ENCODE measurements around the gene KCNQ1. TPM values are rescaled to one million over a fixed set of nuclear protein-coding genes. Genes with fewer than 3 reads are reported as not detected.
A peak's percentile ranks its signal among the peaks of the same experiment; 100 is the strongest.

Gene KCNQ1
- total RNA-seq, 2 experiments from 2014 or later = 9.1 to 10.9 TPM

- intact Hi-C loops (cut with DNase I, micrococcal nuclease) = no loop called here
- Mint-ChIP-seq H3K9me3 (ENCODE audit: low read depth) (peaks cover 11% of the 10 kb centered on the region), H3K4me1 (peaks cover 39% of the 10 kb centered on the region), H3K27me3 (no peaks in the 10 kb centered on the region), H3K4me3 (no peak overlapping the region), H3K27ac (peak overlapping the region; percentile 19), H3K36me3 (ENCODE audit: low read depth) (peaks cover 15% of the 10 kb centered on the region)
- CTCF ChIA-PET = no interaction called here
- DNase-seq = no peak
- POLR2A ChIA-PET = no interaction called here
- no peak for ATAC-seq
Observed at GRCh38 chr11:2812371-2812991, 367.7 kb downstream of the KCNQ1 start.

DNA sequence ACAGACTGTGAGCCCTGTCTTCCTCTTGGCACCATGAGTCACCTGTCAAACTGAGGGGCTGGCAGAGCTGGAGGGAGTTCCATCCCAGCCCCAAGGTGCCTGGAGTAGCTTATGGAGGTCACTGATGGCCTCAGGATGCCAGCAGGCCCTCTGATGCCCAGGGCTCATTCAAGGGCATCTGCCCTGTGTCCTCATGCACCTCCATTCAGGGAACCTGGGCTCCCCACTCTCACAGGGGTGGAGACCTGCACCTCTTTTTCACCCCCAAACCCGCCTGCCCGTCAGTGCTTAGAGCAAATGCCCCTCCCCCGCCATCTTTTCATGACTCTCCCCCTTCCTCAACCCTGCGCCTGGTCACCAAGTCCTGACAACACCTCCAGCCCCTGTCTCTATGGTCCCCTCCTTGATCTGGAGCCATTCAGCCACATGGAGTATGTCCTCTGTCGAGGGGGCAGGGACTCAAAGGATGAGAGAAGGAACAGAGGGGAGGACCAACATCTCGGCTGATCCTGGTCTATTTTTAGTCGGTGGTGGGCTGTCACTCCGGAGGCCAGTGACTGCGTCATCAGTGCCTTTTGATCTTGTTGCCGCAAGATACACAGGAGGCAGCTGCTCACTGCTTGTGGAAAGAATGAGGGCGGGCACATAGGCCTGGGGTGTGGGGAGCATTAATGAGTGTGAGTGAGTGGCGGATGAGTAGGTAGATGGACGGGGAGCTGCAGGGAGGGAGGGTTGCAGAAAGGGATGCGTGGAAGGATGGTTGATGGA lies 368.5 kb downstream of the KCNQ1 start:
- Mint-ChIP-seq H3K4me3 (no peak overlapping the region), H3K27ac (peak overlapping the region; percentile 34), H3K9me3 (ENCODE audit: low read depth) (peaks cover 11% of the 10 kb centered on the region), H3K4me1 (peaks cover 36% of the 10 kb centered on the region), H3K36me3 (ENCODE audit: low read depth) (peaks cover 23% of the 10 kb centered on the region), H3K27me3 (no peaks in the 10 kb centered on the region)
- CTCF ChIA-PET = no interaction called here
- DNase-seq (peak; percentile 46), ATAC-seq (peak; percentile 75)
- intact Hi-C loops (cut with DNase I, micrococcal nuclease) = no loop called here
- POLR2A ChIA-PET = no interaction called here

DNA sequence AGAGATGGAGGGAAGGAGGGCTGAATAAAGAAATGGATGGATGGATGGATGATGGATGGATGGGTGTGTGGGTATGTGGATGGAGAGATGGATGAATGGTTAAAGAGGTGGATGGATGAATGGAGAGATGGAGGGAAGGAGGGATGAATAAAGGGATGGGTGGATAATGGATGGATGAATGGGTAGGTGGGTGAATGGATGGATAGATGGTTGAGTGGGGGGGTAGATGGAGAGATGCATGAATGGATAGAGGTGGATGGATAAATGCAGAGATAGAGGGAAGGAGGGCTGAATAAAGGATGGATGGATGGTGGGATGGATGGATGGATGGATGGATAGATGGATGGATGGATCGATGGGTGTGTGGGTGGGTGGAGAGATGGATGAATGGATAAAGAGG lies 369.2 kb downstream of the KCNQ1 start:
- ChIA-PET POLR2A (no interaction called here), CTCF (no interaction called here)
- H3K9me3 Mint-ChIP-seq (ENCODE audit: low read depth) = peaks cover 14% of the 10 kb centered on the region
- DNase-seq = no peak
- intact Hi-C loops (cut with DNase I, micrococcal nuclease) = no loop called here
- H3K36me3 Mint-ChIP-seq (ENCODE audit: low read depth) = peaks cover 24% of the 10 kb centered on the region
- H3K4me3 Mint-ChIP-seq = no peak overlapping the region
- H3K27me3 Mint-ChIP-seq = no peaks in the 10 kb centered on the region
- H3K4me1 Mint-ChIP-seq = peaks cover 30% of the 10 kb centered on the region
- no peak for ATAC-seq
- H3K27ac Mint-ChIP-seq = no peak overlapping the region

DNA sequence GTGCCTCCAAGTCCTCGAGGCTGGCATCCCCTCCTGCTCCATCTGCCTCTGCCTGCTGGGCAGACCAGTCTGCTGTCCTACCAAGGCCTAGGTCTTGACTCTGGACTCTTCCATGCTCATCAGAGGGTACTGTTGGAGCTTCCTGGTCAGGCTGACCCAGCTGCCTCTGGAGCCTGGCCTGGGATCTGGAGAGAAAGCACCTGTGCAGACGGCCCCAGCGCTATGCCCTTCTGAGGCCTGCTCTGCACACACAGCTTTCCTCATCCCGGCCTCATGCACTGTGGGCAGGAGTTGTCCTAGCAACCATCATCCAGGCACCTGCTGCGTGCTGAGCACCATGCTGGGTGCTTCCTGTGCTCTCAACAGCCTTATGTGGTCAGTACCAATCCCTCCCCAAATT lies 369.9 kb downstream of the KCNQ1 start:
- CTCF ChIA-PET = no interaction called here
- Mint-ChIP-seq H3K9me3 (ENCODE audit: low read depth) (peaks cover 20% of the 10 kb centered on the region), H3K27ac (no peak overlapping the region), H3K27me3 (no peaks in the 10 kb centered on the region), H3K4me3 (no peak overlapping the region), H3K4me1 (peaks cover 23% of the 10 kb centered on the region), H3K36me3 (ENCODE audit: low read depth) (peaks cover 25% of the 10 kb centered on the region)
- intact Hi-C loops (cut with DNase I, micrococcal nuclease) = no loop called here
- ATAC-seq = no peak
- DNase-seq = no peak
- POLR2A ChIA-PET = no interaction called here

DNA sequence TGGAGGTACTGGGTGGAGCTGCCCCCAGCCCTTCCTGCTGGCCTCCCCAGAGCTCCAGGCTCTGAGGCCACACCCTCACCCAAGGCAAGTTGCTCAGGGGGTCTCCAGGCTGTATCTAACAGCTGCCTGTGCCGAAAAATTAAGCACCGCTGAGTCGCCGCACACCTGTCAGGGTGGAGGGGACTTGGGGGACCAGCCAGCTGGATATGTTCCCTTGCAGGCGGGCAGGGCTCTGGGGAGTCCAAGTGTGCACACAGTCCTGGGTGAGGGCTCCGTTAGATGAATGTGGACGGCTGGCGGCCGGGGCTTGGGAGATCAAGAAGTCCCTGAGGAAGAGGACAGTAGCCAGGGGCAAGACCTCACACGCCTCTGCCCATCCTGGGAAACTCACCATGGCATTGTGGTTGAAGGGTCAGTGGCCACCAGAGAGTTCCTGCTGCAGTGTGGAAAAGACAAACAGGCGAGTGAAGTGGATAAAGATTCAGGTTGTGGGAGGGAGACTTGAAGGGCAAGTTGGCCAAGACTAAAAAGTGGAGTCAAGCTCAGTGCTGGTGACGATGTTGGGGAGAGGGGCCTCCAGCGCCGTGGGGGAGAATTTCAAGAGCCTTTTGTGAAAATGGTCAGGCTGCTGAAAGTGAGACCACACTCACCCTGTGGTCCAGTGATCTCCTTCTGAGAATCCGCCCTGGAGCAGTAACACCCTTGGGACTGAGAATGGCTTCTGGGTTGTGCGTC lies 371.1 kb downstream of the KCNQ1 start:
- DNase-seq (no peak), ATAC-seq (no peak)
- peaks cover 25% of the 10 kb centered on the region for H3K36me3 Mint-ChIP-seq (ENCODE audit: low read depth)
- intact Hi-C loops (cut with DNase I, micrococcal nuclease) = no loop called here
- H3K4me3 Mint-ChIP-seq = no peak overlapping the region
- peaks cover 22% of the 10 kb centered on the region for H3K9me3 Mint-ChIP-seq (ENCODE audit: low read depth)
- CTCF ChIA-PET = no interaction called here
- POLR2A ChIA-PET = no interaction called here
- H3K4me1 Mint-ChIP-seq = peaks cover 23% of the 10 kb centered on the region
- no peak overlapping the region for H3K27ac Mint-ChIP-seq
- no peaks in the 10 kb centered on the region for H3K27me3 Mint-ChIP-seq

DNA sequence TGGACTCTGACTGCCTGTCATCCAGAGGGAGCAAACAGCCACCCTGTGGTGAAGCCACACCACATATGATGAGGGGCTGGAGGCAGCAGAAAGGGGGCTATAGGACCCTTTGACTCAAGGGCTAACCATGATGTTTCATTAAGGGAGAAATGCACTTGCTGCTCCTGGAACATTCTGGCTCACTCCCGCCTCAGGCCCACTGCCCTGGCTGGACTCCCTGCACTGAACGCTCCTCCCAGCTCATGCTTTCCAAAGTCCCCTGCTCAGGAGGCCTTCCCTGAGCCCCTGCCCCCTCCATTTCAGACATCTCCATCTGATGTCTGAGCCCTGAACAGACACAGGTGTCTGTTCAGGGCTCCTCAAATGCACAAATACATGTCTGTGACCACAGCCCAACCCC lies 371.7 kb downstream of the KCNQ1 start:
- DNase-seq = no peak

GRCh38 chr11:2816941-2817421 lies 372.2 kb downstream of the KCNQ1 start:
- ChIA-PET POLR2A (no interaction called here), CTCF (interaction anchor here (0.9 kb wide), 1 partner anchor 18 kb away, joined by 4 read pairs; no protein-coding TSS in a partner anchor)
- Mint-ChIP-seq H3K4me1 (peaks cover 17% of the 10 kb centered on the region), H3K9me3 (ENCODE audit: low read depth) (peaks cover 26% of the 10 kb centered on the region), H3K27ac (no peak overlapping the region), H3K36me3 (ENCODE audit: low read depth) (peaks cover 25% of the 10 kb centered on the region), H3K4me3 (no peak overlapping the region), H3K27me3 (no peaks in the 10 kb centered on the region)
- intact Hi-C loops (cut with DNase I, micrococcal nuclease) = no loop called here
- ATAC-seq (no peak), DNase-seq (no peak)

More for the DNA sequence above, 371.7 kb downstream of the KCNQ1 start:
- H3K27ac Mint-ChIP-seq = no peak overlapping the region
- no peak overlapping the region for H3K4me3 Mint-ChIP-seq
- H3K36me3 Mint-ChIP-seq (ENCODE audit: low read depth) = peaks cover 25% of the 10 kb centered on the region
- ChIA-PET POLR2A (no interaction called here), CTCF (no interaction called here)
- intact Hi-C loops (cut with DNase I, micrococcal nuclease) = no loop called here
- H3K27me3 Mint-ChIP-seq = no peaks in the 10 kb centered on the region
- peaks cover 19% of the 10 kb centered on the region for H3K4me1 Mint-ChIP-seq
- no peak for ATAC-seq
- H3K9me3 Mint-ChIP-seq (ENCODE audit: low read depth) = peaks cover 22% of the 10 kb centered on the region

GRCh38 chr11:2817431-2817830 lies 372.6 kb downstream of the KCNQ1 start:
- peaks cover 28% of the 10 kb centered on the region for H3K36me3 Mint-ChIP-seq (ENCODE audit: low read depth)
- H3K27ac Mint-ChIP-seq = no peak overlapping the region
- ChIA-PET CTCF (interaction anchor here (0.9 kb wide), 1 partner anchor 19 kb away, joined by 4 read pairs; no protein-coding TSS in a partner anchor), POLR2A (interaction anchor here (0.6 kb wide), 1 partner anchor 55 kb away, joined by 4 read pairs; no protein-coding TSS in a partner anchor)
- no peak for ATAC-seq
- H3K27me3 Mint-ChIP-seq = no peaks in the 10 kb centered on the region
- H3K4me1 Mint-ChIP-seq = peaks cover 12% of the 10 kb centered on the region
- H3K4me3 Mint-ChIP-seq = no peak overlapping the region
- intact Hi-C loops (cut with DNase I, micrococcal nuclease) = no loop called here
- peaks cover 30% of the 10 kb centered on the region for H3K9me3 Mint-ChIP-seq (ENCODE audit: low read depth)
- no peak for DNase-seq

DNA sequence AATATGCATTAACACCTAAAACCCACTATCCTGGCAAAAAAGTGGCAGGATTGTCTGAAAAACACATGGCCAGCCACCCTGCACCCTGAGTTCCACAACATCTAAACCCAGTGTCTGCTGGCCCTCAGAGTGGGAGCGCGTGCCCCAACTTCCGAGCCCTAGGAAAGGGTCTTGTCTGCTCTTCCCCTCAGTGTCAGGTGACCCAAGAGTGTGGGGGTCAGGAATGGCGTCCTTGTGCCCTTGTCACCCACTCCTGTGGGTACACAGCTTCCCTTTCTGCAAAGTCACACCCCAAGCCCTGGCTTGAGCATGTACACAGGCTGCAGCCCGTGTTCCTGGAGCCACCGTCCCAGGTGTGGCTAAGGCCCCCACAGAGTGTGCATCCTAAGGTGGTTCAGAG lies 373.2 kb downstream of the KCNQ1 start:
- no peaks in the 10 kb centered on the region for H3K27me3 Mint-ChIP-seq
- DNase-seq (no peak), ATAC-seq (no peak)
- H3K9me3 Mint-ChIP-seq (ENCODE audit: low read depth) = peaks cover 36% of the 10 kb centered on the region
- H3K36me3 Mint-ChIP-seq (ENCODE audit: low read depth) = peaks cover 34% of the 10 kb centered on the region
- intact Hi-C loops (cut with DNase I, micrococcal nuclease) = no loop called here
- ChIA-PET CTCF (interaction anchor here (0.9 kb wide), 1 partner anchor 19 kb away, joined by 4 read pairs; no protein-coding TSS in a partner anchor), POLR2A (interaction anchor here (0.6 kb wide), 1 partner anchor 55 kb away, joined by 4 read pairs; no protein-coding TSS in a partner anchor)
- H3K27ac Mint-ChIP-seq = no peak overlapping the region
- H3K4me3 Mint-ChIP-seq = no peak overlapping the region
- H3K4me1 Mint-ChIP-seq = peaks cover 7% of the 10 kb centered on the region

- Mint-ChIP-seq H3K27me3 (no peaks in the 10 kb centered on the region), H3K27ac (no peak overlapping the region), H3K9me3 (ENCODE audit: low read depth) (peaks cover 34% of the 10 kb centered on the region)
Observed at GRCh38 chr11:2818503-2818902, 373.7 kb downstream of the KCNQ1 start.

GRCh38 chr11:2819316-2819715 lies 374.5 kb downstream of the KCNQ1 start:
- ChIA-PET CTCF (interaction anchor here (0.8 kb wide), 1 partner anchor 73 kb away, joined by 3 read pairs; no protein-coding TSS in a partner anchor), POLR2A (no interaction called here)
- peaks cover 30% of the 10 kb centered on the region for H3K9me3 Mint-ChIP-seq (ENCODE audit: low read depth)

More at GRCh38 chr11:2818503-2818902, 373.7 kb downstream of the KCNQ1 start:
- Mint-ChIP-seq H3K36me3 (ENCODE audit: low read depth) (peaks cover 35% of the 10 kb centered on the region), H3K4me1 (peaks cover 4% of the 10 kb centered on the region), H3K4me3 (no peak overlapping the region)
- POLR2A ChIA-PET = no interaction called here
- intact Hi-C loops (cut with DNase I, micrococcal nuclease) = no loop called here
- DNase-seq (no peak), ATAC-seq (no peak)
- CTCF ChIA-PET = no interaction called here

More at GRCh38 chr11:2819316-2819715, 374.5 kb downstream of the KCNQ1 start:
- no peak overlapping the region for H3K4me3 Mint-ChIP-seq
- ATAC-seq = no peak
- H3K4me1 Mint-ChIP-seq = no peaks in the 10 kb centered on the region
- intact Hi-C loops (cut with DNase I, micrococcal nuclease) = no loop called here
- no peaks in the 10 kb centered on the region for H3K27me3 Mint-ChIP-seq
- DNase-seq = no peak
- H3K27ac Mint-ChIP-seq = no peak overlapping the region
- H3K36me3 Mint-ChIP-seq (ENCODE audit: low read depth) = peaks cover 34% of the 10 kb centered on the region
